Measurements from ENCODE around the gene POFUT2.

The POFUT2 gene

DNA sequence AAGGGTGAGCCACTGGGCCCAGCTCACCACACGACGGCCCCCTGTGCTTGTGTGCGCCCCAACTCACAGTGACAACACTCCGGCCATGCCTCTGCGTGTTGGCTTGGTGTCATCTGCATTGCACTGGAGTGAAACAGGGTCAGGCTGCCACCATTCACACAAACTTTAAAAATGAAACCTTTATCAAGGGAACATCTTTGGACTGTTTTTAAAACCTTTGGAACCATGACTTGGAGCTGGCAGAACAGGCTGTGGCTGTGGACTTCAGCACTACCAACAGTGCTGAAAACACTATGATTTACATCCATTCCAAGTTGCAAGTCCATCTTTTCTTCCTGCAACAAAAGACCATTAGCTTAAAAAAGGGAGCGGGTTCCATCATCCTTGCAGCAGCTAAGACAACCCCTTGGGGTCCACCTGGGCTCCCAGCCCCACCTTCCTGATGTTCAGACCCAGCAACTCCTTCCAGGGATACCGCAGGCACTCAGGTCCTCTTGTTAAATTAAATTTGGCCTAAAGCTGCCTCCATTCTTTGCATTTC is 25.6 kb downstream of the POFUT2 start:
- no peak for DNase-seq (ENCODE audit: low spot score)

DNA sequence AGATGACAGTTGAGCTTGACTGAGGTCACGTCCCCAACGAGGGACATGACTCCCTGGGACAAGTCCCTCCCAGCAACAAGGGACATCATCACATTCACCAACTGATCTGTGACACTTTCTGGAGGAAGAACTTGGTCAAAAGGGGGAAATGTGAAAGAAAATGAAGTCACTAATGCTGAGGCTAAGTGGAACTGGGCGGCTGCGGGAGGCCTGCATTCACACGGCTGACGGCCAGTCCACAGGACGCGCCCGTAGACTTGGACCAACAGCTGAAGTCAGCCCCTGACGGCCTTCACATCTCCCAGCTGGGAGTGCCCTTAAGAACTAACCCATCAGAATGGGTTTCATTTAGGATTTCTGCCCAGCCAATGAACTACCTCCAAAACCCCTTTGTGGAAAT is 26.6 kb downstream of the POFUT2 start:
- DNase-seq (ENCODE audit: low spot score): no peak

DNA sequence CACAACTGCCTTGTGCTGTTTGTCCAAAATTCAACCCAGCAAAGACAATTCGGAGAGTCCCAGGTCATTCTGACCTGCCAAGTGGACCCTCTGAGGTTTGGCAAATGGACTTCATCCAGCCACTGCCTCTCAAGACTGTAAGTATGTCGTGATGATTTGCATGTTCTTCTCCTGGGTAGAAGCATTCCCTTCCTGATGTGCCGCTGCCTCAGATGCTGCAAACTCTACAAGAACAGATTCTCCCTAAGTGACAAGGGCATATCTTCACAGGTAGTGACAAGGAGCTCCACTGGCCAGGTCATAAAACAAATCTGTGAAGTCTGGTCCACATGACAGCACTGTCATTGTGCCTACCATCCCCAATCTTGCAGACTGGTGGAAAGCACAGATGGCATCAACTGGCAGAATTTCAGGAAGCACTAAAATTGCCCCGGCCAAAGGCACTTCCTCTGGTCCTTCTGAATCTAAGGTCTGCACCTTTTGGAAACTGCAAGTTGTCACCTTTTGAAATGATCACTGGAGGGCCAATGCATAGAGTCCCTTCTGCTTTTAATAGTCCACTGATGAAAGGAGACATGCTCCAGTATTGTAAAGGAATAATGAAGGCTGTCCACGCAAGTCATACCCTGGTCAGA is 27.4 kb downstream of the POFUT2 start:
- no peak for DNase-seq (ENCODE audit: low spot score)

DNA sequence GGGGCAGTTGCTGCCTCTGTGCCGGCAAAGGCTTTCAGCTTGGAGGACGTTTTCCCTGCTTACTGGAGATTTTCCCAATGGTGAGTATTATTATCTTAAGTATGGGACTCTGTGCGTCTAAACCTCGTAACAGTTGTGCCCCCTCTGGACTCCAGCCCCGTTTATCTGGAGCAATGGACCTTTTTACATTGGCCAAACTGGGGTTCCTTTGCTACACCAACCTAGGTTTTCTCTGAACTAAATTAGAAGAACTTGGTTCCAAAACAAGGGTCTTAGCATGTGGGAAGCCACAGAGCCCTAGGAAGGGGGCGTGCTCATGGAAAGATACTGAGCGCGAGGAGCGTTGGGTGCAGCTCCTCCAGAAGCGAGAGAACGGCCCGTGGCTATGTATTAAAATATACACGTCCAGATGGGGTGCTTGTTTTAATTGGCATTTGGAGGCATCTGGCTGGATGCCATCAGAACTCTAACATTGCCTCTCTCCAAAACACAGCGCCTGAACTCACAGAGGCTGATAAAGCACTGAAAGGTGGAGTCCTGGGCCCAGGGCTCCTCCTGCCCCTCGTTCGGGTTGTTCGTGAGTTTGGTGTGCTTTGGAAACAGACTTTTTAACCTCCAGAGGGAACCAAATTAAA is 28.4 kb downstream of the POFUT2 start:
- DNase-seq (ENCODE audit: low spot score): no peak

DNA sequence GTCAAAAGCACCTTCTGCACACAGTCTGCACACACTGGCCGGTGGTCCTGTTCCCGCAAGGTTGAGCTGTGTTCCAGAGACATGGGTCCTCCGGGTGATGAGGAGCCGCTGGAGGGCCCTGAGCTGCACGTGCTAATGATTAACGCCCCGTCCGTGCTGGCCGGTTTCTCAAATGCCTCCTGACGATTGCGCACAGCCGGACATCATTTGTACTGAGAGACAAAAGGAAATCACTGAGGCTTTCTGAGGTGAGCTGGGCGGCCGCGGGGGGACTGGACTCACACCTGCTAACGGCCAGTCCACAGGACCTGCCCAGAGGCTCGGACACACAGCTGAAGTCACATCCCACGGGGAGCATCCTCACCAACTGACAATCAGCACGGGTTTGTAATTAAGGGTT is 29.2 kb downstream of the POFUT2 start:
- no peak for DNase-seq (ENCODE audit: low spot score)

DNA sequence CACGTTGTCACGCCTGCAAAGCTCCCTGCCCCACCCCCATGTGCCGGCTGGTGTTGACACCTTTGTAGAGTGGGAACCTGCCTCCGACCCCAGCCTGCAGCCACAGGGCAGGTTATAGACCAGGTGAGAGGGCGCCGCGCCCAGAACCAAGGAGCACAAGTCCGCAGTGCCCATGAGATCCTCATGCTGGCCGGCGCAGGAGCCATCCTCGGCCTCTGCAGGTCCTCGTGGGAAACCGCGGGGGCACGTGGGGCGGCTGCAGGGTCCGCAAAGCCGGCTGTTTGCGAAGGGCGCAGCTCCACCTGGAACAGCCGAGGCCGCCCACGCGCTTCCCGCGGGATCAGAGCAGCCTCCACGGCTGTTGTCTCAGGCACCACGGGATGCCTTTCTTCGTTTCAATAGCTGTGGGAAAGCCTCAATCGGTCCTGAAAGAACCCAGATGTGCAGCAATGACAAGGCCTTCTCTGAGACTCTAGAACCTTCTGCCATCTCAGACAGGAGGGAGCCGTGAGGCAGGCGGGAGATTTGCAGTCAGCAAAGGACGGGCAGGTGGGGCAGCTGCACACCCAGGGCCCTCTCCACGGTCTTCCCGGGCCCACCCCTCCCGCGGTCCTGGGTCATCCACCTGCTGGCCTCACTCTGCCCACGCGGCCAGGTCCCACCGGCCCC is 29.9 kb downstream of the POFUT2 start:
- no peak for DNase-seq (ENCODE audit: low spot score)

DNA sequence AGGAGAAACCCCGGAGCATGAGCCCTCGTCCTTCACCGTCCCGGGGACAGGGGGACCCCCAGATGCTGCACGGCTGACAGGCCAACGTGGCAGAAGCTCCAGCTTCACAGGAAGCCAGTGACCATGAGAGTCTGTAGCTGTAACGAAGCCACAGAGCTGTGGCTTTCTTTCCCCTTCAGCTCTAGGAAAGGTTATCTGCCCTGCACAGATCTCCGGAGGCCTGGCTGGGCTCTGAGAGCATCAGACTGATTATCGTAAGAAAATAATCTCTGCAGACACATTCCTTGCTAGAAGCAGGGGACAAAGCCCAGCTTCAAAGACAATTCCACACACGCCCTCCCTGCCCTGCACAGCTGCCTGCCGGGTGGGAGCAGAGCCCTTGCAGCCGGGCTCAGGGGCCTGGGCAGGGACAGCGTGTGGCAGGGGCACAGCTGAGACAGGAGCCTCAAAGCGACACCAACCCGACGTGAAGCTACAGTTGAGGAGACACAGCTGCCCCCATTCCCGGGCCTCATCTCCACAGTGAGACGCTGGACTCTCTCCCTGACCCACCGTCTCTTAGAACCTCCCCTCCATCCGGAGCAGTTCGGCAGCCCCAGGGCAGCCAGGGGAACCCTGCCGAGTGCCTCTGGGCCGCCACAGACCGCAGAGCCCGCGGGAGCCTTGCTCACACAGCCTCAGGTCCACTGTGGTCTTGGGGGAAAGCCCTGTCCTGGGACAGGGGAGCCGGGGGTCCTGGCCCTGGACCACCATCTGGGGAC is 30.6 kb downstream of the POFUT2 start:
- peak; percentile 14 for DNase-seq (ENCODE audit: low spot score)

DNA sequence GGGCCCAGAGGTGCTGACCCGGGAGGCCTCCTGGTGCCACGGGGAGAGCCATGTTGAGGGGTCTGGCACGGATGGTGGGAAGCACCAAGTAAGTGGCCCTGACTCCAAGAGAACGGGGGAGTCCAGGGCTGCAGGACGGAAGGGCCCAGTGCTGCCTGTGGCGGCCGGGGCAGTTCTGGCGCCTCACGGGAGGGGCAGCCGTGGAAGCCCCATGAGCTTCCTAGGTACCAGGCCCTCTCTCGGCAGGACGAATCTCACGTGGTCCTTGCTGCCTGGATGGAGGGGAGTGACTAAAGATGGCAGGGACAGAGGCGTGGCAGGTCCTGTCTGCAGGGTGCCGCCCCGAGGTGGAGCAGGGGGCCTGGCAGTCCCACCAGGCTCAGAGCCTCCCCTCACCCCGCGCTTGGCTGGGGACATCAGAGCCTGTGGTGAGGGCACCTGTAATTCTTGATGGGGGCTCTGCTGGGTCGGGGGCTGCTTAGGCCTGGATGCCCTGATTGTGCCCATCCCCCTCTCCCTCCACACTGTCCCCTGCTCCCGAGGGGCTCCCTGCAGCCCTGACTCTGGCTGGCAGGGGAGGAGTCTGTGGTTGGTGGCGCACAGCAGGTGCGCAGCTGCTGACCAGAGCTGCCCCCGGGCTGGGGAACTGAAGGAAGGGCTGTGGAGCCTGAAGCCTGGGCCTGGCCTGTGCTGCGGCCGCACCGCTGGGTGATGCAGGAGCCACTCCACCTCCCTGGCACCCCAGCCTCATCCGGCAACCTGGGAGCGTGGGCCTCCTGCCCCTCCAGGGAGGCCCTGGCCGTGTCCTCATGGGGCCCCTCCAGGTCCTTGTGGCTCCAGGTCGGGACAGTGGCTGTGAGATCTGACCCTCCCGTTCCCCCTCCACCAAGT is 31.4 kb downstream of the POFUT2 start:
- no peak for DNase-seq (ENCODE audit: low spot score)

DNA sequence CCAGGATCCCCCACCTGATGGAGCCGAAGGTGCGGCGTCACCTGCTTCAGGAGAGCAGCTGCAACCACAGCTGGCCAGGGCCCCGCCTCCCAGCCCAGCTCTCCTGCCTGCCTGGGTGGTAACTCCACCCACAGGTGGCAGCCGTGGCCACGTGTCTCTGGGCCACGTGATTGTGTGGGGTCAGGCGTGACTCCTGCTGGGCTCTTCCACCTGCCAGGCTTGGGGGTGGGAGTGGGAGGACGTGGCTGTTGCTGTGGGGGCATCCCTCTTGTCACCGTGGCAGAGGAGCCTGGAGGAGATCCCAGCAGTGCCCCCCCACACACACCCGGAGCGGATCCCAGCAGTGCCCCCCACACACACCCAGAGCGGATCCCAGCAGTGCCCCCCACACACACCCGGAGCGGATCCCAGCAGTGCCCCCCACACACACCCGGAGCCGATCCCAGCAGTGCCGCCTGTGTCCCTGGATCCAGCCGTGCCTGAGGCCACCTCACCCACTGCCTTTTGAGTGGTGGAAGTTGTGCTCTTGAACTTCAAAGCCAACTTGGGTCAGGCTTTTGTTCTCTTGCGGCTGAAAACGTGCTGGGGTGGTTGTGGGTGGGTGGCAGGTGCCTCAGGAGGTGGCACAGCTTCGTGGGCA is 32.2 kb downstream of the POFUT2 start:
- DNase-seq (ENCODE audit: low spot score): peak; percentile 43

DNA sequence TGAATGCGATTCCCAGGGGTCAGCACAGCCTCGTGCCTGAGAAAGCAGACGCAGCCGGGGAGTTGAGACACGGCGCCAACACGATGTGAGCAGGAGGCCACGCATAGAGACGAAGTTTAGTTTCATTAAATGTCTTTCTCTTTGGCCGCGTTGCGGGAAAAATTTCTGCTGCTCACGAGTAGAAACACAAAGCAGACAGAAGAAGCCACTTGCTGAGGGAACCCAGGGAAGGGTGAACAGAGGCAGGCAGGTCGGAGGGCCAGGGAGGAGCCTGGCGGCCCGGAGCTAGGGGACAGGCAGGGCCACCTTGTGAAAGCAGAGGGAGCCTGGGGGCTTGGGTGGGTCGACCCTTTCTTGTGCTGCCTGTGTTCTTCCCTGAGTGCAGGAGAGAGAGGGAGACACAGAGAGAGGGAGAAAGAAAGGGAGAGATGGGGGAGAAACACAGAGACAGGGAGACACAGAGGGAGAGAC is 33.2 kb downstream of the POFUT2 start:
- no peak for DNase-seq (ENCODE audit: low spot score)

DNA sequence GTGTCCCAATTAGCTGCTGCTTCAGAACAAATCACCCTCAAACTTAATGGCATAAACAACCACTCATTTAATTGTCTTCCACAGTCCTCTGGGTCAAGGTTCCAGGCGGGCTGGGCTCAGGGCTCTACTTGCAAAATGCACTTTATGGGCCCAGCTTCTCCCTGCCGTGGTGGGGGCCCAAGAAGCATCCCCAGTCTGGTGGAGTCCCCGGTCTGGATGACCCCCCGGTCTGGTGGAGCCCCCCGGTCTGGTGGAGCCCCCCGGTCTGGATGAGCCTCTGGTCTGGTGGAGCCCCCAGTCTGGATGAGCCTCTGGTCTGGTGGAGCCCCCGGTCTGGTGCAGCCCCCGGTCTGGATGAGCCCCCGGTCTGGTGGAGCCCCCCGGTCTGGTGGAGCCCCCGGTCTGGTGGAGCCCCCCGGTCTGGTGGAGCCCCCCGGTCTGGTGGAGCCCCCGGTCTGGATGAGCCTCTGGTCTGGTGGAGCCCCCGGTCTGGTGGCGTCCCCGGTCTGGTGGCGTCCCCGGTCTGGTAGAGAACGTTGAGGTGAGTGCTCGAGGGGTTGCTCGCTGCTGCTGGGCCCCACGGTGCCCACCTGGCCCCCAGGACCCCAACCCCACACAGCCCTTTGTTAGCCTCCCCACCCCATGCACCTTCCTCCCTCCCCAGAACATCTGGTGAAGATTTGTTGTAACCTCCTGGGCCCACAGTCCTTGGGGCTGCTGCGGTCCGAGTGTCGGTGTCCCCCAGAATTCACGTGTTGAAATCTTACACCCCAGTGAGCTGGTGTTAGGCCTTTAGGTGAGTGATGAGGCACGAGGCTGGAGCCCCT is 33.8 kb downstream of the POFUT2 start:
- DNase-seq (ENCODE audit: low spot score): no peak

DNA sequence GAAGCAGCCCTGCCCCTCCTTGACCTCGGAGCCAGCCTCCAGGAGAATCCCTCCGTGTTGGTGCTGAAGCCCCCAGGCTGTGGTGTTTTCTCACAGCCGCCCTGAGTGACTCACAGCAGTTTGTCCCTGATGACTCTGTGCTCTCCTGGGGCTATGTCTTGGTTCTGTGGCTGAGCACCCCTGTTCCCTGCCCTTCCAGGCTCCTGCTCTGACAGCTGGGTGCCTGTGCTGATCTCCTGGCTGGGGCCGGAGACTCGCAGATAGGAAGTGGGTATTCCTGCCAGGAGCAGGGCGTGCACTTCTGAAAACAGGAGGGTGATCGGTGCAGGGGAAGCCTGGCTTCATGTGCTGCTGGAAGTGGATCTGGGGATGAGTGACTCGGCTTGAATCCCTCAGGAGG is 34.5 kb downstream of the POFUT2 start:
- DNase-seq (ENCODE audit: low spot score): no peak

DNA sequence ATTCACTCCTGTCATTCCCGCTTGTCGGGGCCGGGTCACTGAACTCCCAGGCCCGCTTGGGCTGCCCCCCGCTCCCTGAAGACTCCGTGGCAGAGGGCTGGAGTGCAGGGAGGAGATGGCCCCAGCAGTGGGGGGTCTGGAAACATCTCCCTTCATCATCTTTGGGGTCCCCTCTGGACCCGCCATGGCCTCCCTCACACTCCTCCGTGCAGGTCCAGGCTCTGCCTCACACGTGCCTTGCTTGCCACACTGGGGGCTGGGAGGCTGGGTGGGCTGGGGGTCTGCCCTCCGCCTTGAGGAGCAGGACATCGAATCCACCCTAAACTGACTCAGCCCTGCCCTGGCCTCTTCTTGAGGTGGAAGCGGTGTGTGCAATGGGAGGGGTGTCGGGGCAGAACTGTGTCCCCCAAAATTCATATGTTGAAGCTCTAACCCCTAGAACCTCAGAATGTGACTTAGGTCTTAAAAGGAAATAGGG is 35.2 kb downstream of the POFUT2 start:
- DNase-seq (ENCODE audit: low spot score): no peak

DNA sequence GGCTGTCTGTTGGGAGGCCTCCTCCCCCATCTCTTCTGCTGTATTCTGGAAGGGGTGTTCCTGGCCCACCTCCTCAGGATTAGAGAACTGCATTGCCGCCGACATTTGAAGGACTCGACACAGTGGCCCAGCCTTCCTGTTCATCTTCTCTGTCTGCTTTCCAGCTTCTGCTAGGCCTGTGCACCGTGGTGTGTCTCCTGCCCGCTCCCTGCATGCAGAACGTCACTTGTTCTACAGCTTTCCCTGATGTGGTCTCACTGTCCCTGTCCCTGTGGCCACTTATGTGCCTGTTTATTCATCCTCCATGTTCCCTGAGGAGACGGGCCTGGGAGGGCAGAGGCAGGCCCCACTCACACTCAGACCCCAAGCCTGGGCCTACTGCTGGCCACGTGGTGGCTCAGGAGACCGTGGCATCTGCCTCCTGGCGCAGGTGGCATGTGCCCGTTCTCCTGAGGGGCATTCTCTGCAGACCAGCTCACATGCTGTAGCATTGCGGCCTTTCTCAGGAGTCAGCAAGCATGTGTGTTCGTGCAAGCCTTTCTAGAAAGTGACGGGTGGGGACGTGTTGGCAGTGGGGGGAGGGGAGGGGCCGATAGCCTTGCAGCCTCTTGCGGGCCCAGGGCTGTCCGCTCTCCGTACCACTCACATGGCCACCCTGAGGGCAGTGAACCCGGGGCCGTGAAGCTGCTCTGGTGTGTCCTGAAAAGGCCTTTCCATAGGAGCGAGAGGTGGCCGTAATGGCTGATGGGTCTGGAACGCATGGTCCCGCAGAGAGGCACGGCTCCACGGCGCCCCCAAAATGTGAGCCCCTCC is 35.9 kb downstream of the POFUT2 start:
- no peak for DNase-seq (ENCODE audit: low spot score)

DNA sequence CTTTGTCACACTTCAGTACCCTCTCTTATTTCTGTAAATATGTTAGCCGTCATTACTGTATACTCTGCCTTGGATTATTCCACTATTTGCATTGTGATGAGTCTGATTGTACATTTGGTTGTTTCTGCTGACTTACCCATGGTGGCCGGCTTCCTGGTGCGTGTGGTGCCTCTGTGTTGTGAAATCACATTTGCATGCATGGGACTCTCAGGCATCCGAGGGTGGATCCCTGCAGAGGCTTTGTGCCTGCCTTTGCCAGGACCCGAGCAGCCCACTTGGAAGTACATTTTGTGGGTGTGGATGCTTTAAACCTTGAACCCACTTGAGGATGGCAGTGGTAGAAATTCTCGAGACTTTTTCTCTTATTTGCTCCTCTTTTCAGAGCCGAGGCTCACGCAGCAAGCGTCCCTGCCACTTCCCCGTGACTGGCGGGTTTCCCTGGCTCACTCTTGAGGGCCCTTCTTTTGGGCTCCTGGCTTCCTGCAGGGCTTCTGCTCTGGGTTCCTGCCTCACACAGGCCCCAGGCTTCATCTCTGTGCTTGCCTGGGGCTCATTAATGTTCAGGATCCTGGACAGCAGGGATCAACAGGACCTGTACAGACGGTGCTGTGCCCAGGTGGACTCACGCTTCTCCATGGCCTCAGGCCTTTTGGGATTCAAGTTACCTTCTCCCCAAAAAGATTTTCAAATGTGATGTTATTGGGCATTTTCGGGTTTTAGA is 36.6 kb downstream of the POFUT2 start:
- no peak for DNase-seq (ENCODE audit: low spot score)

DNA sequence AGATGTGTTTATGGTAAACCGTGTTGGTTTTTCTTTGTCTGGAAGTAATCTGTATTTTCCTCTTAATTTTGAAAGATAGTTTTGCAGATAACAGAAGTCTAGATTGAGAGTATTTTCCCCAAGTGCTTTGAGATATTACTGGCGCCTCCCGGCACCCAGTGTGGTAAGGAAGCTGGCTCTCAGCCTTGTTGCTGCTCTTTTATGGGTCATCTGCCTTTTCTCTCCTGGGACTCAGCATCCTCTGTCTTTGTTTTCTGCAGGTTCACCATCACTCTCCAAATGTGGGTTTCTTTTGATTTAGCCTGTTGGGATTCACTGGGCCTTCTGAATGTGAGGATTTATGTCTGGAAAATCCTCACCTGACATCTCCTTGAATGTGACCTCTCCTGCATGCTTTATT is 37.4 kb downstream of the POFUT2 start:
- no peak for DNase-seq (ENCODE audit: low spot score)

DNA sequence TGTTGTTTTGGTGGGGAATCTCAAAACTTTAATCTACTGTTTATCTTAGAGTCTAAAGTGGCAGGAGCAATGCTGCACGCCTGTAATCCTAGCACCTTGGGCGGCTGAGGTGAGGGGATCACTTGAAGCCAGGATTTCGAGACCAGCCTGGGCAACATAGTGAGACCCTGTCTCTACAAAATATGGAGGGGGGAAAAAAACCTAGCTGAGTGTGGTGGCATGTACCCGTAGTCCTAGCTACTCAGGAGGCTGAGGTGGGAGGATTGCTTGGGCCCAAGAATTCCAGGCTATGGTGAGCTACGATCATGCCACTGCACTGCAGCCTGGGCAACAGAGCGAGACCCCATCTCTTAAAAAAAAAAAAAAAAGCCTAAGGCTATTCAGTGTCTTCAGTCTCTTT is 38.1 kb downstream of the POFUT2 start:
- DNase-seq (ENCODE audit: low spot score): no peak

DNA sequence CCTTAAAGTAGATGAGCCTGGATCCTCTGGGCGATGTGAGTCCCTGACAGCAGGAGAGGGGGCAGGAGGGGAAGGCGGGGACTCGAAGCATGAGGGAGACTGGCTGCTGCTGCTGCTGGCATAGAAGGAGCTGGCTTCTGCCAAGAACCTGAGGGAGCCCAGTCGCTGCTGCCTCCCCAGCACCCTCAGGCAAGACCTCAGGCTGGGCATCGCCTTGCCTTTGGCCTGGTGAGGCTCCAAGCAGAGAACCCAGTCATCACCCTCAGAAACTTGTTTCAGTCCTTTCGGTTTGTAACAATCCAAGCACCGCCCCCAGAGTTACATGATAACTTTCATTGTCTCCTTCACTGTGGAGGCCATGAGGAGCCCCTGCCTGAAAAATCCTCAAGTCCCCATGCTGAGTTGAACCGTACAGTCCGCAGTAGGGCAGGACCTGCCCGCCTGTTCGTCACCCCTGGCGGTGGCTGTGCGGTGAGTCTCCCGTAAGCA is 38.8 kb downstream of the POFUT2 start:
- no peak for DNase-seq (ENCODE audit: low spot score)

All from CD4-positive, alpha-beta T cell treated with Interleukin-2 at 100 ng/mL for 4 hours (primary cell).